GM18502 (cell line): ENCODE measurements around the gene FAM187B.

Experiments used
- ATAC-seq: cut with Tn5 transposase; IDR thresholded peaks from one replicate; pipeline ENCODE4 v1.9.1; 2021; ENCODE audit warnings: mild to moderate bottlenecking; ENCODE audit not compliant: unreplicated experiment, poor library complexity

FAM187B gene

DNA sequence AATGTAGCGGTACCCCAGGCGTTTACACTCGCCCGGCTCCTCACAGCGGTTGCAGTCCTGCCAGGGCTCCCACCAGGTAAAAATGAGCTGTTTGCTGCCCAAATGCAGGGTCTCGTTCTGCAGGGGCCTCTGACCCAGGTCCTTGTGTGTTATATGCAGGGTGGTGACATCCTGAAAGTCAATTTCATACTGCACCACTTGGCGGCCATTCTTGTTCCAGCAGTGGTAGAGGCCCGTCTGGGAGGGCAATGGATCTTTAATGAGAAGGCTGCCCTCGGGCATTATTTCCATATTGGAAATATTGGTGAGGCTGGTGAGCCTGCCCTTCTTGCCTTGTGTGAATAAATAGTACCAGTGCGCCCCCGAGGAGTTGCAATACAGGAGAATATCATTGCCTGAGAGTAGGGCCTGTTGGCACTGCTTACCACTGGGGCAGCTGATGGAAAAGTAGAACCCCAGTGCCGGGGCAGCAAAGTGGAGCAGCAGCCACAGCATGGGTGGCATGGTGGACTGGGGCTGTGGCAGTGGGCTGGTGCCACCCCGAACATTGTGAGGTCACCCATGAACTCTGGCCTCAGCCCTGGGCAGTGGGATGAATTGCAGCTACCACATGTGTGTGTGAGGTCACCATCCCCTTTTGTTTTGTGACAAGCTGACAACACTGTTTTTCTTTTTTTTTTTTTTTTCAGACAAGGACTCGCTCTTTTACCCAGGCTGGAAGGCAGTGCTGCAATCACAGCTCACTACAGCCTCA lies at the start of gene FAM187B:
TSS of gene FAM187B (minus strand) at position 563 of the 754 bp plus-strand sequence. CDS start at position 504, 59 bp downstream.
- ATAC-seq, result no peak

DNA sequence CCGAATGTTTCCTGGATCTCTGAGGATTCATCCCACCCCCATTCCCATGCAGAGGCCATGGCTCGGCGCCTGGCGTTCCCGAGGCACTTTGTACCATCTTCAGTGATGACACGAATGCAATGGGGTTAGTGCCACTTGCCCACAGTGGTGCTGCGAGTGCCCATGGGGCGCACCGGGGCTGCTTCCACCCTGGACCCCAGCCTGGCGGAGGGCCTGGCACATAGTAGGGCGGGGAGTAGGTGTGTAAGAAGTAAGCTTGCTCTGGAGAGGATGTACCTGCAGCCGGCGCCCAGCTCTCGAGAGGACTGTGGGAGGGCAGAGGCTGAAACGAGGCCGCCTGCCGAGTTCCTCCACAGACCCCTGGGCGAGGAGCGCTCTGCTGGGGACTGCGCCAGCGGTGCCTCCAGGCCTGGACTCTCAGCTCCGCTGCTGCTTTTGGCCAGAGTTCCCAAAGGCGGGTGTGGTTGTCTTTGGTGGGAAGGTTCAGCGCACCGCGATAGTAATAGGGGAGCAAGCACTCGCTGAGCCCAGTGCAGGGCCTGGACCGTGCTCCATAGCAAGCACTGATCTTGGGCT lies 48.3 kb upstream of the FAM187B start:
- no peak for ATAC-seq

DNA sequence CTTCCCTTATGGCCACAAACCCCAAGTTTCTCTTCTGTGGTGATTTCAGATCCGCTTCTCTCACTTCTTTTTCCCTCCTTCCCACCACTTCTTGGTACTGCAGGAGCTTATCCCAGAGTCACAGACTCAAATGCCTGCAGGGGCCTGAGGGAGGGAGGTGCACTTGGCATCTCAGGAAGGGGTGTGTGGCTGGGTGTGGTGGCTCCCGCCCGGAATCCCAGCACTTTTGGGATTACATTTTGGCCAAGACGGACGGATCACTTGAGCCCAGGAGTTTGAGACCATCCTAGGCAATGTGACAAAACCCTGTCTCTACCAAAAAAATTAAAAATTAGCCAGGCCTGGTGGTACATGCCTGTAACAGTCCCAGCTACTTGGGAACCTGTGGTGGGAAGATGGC lies 45.8 kb upstream of the FAM187B start:
- ATAC-seq, result no peak

DNA sequence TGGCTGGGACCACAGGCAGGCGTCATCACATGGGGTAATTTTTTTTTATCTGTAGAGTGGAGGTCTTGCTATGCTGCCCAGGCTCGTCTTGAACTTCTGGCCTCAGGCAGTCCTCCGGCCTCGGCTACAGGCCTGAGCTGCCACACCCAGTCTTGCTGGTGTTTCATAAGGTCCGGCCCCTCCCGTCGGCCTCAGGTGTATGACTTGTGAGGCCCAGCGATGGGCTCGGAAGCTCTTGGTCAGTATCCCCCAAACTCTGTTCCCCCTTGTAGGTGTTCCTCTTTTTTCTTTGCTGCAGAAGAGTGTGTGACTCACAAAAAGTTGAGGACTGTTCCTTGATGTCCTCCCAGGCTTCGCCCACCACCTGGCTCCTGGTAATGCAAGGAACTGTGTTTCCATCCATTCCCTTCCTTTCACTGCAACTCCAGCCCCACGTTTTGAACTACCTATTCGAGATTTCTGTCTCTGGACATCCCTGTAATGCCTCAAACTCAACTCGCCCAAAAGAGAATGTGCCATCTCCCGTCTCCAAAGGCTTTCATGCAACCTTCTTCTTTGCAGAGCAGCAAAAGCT lies 45.2 kb upstream of the FAM187B start:
- no peak for ATAC-seq

DNA sequence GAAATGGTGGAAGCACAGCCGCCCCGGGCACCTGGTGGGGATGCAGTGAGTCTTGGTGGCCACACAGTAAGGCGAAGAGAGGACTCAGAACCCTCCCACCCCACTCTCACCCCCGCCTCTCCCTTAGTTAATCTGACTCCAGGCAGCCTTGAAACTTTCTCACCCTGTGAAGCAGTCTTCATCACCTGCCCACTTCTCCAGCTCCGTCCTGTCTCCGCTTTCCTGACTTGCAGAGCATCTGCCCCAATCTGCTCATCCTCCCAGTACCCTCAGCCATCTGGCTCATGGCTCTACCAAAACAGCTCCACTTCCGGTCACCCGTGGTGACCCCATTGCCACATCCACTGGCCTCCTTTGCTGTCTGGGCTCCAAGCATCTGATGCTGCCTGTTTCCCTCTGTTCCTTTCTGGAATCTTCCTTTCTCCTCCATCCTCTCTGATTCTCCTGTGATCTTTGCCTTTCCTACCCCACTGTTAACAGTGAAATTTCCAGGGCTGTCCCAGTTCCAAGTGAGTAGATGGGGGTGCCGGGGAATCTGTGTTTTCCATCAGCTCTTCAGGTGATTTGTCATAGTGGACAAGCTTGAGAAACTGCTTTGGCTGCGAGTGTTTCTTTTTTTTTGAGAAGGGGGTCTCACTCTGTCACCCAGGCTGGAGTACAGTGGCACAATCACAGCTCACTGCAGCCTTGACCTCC lies 44.6 kb upstream of the FAM187B start:
- ATAC-seq, result no peak

DNA sequence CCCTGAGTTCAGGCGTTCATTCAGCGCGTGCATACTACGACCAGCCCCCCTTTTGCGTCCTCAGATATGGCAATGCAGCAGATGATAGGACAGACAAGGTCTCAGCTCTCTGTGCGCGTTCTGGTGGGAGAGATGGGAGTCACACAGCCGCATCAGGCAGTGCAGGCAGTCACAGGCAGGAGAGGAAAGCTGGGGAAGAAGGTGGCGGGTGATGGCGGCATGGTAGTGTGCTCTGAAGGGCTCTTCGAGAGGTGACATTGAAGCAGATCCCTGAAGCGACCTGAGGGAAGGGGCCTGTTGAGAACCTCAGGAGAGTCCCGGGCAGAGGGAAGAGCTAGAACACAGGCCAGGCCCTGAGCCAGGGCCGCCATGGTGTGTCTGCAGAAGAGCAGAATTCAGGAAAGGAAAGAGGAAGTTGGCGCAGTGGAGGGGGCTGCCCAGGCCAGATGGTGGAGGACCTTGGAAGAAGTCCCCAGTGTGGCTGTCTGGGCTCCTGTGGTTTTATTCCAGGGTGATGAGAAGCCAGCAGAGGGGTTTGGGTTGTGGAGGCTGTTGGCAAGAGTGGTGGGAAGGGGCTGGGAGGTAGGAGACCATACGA lies 43.7 kb upstream of the FAM187B start:
- no peak for ATAC-seq

DNA sequence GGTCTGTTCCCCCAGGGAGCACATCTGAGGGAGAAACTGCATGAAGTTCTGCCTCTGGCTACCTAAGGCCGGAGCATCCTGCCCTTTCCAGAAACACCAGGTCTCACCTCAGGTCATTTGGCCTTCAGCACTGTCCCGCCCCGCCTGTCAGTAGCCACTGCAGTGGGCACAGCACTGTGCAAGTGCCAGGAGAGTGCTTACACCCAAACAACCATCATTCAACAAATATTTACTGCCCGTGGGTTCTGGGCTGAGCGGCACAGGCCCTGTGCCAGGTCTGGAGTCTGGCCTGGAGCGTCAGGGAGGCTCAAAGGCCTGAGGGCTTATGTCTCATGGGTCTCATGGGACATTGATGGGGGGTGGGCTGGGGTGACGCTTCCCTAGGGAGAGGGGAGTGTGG lies 43.0 kb upstream of the FAM187B start:
- no peak for ATAC-seq

DNA sequence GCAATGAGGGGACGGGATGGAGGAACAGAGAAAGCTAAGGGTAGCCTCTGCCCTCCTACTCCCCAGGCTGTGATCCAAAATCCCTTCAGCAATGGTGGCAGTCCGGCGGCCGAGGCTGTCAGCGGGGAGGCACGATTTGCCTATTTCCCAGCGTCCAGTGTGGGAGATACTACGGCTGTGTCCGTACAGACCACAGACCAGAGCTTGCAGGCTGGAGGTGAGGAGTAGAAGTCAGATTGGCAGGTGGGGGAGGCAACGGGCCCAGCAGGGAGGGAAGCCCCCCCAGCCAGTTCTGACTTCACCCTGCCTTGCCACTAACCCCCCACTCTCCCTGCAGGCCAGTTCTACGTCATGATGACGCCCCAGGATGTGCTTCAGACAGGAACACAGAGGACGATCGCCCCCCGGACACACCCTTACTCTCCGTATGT lies 41.9 kb upstream of the FAM187B start:
- ATAC-seq, result no peak

DNA sequence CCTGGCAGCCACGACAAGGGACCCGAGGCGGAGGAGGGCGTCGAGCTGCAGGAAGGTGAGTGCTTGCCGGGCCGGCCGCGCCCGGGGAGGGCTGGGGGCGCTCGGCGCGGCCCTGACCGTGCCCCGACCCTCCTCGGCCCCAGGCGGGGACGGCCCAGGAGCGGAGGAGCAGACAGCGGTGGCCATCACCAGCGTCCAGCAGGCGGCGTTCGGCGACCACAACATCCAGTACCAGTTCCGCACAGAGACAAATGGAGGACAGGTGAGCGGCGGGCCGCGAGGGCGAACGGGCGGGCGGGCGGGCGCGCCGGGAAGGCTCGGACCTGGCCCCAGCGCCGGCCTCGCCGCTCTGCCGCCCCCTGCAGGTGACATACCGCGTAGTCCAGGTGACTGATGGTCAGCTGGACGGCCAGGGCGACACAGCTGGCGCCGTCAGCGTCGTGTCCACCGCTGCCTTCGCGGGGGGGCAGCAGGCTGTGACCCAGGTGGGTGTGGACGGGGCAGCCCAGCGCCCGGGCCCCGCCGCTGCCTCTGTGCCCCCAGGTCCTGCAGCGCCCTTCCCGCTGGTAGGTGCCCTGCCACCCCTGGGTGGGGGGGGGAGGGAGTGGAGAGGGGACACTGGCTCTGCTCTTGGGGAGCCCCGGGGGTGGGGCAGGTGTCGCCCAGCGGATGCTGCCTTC lies 41.0 kb upstream of the FAM187B start:
- ATAC-seq, result peak; percentile 49

DNA sequence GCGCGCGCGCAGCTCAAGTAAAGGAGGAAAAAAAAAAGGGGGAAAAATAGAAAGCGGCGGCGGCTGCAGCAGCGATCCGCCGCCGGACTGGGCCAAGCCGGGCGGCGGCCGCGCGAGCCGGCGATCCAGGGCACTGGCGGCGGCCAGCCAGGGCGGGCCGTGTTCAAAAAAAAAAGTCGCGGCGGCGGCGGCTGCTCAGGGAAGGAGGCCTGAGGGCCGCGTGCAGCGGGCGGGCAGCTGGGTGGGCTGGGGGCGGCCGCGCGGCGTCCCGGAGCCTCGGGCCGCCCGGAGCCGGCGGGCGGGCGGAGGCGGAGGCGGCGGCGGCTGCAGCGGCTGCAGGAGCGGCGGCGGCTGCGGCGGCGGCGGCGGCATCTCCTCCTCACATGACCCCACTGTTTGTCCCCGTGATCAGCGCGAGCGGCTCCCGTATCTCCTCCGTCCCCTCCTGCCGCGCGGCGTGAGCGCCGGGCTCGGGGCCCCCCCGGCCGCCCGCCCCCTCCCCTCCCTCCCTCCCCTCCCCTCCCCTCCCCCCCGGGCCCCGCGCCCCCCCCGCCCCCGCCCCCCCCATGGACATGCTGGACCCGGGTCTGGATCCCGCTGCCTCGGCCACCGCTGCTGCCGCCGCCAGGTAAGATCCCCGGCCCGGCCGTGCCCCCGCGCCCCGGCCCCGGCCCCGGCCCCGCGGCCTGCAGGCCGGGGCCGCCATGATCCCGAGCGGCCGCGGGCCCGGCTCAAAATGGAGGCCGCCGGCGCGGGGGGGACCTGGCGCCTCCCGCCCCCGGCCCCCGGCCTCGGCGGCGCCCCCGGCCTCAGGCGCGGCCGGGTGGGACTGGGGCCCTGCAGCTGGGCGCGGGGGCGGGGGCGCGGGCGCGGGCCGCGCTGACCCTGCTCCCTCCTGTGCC lies 40.2 kb upstream of the FAM187B start, which contains the start of gene USF2:
TSS of gene USF2 (plus strand) at position 427 of the 902 bp plus-strand sequence. CDS start at position 567, 140 bp downstream.
- peak; percentile 35 for ATAC-seq

DNA sequence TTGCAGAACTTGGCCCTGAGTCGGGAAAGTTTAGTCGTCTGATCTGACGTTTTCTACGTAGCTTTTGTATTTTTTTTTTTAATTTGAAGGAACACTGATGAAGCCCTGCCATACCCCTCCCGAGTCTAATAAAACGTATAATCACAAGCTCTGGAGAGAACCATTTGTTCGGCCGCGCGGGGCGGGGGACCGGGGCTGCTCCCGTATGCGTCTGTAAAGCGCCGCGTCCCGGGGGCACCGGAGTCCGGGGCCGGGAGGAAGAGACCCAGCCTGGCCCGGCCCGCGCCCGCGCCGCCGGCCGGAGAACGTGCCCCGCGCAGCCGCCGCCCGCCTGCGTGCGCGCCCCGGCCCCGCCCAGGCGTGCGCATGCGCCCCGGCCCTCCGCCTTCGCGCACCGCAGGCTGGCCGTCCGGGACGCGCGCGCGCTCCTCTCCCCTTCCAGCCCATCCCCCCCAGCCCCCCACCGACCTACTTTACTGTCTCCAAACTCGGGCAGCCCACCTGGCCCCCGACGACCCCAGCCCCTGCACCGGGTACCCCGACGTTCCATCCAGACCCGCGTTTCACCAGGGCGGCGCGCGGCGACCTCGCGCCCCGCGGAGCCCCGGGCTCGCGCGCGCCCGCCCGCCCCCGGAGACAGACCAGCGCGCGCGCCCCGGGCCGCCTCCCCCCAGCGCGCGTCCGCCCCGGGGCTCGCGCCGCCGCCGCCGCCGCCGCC lies 39.4 kb upstream of the FAM187B start:
- ATAC-seq, result peak; percentile 49

DNA sequence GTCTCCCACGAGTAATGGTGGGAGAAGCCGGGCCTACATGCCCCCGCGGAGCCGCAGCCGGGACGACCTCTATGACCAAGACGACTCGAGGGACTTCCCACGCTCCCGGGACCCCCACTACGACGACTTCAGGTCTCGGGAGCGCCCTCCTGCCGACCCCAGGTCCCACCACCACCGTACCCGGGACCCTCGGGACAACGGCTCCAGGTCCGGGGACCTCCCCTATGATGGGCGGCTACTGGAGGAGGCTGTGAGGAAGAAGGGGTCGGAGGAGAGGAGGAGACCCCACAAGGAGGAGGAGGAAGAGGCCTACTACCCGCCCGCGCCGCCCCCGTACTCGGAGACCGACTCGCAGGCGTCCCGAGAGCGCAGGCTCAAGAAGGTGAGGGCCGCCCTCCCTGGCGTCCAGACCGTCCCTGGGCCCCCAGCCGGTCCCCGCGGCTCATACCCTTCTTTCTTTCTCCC lies 38.8 kb upstream of the FAM187B start:
- no peak for ATAC-seq

DNA sequence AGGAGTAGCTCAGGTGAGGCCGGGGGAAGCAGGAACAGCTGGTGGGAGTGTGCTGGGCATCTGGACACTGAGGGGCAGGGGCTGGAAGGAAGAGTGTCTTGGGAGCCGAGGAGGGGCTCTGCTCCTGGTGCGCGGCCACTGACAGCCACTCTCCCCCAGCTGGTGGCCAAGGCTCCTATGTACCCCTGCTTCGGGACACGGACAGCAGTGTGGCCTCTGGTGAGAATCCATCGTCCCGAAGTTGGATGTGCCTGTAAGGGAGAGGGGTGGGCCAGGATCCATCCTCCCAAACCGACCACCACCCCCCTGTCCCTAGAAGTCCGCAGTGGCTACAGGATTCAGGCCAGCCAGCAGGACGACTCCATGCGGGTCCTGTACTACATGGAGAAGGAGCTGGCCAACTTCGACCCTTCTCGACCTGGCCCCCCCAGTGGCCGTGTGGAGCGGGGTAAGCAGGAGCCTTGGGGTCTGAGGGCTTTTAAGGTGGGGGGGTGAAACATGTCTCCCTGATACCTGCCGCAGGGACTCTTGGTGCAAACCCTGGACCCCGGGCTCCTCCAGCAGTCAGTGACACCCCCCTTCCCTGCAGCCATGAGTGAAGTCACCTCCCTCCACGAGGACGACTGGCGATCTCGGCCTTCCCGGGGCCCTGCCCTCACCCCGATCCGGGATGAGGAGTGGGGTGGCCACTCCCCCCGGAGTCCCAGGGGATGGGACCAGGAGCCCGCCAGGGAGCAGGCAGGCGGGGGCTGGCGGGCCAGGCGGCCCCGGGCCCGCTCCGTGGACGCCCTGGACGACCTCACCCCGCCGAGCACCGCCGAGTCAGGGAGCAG lies 38.2 kb upstream of the FAM187B start:
- ATAC-seq, result no peak

DNA sequence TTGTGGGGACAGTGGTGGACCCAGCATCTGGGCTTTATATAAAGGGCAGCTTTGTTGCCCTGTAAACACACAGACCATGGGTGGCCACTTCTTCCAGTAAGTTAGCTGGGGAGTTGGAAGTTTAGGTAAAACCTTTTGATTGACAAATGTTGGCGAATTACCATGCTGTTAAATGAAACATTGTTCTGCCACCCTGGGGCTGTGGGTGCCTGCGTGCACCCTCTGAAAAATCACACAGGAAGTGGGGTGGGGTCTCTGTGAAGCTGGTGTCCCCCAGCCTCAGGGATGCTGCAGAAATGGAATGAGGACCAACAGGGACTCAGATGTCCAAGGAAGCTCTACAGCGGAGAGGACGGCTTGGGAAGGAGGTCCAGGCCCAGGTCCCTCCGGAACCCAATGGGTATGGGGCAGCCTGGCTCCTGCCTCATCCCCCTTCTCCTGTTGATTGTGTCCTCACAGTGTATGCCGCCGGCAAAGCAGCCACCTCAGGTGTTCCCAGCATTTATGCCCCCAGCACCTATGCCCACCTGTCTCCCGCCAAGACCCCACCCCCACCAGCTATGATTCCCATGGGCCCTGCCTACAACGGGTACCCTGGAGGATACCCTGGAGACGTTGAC lies 37.5 kb upstream of the FAM187B start:
- ATAC-seq, result no peak

DNA sequence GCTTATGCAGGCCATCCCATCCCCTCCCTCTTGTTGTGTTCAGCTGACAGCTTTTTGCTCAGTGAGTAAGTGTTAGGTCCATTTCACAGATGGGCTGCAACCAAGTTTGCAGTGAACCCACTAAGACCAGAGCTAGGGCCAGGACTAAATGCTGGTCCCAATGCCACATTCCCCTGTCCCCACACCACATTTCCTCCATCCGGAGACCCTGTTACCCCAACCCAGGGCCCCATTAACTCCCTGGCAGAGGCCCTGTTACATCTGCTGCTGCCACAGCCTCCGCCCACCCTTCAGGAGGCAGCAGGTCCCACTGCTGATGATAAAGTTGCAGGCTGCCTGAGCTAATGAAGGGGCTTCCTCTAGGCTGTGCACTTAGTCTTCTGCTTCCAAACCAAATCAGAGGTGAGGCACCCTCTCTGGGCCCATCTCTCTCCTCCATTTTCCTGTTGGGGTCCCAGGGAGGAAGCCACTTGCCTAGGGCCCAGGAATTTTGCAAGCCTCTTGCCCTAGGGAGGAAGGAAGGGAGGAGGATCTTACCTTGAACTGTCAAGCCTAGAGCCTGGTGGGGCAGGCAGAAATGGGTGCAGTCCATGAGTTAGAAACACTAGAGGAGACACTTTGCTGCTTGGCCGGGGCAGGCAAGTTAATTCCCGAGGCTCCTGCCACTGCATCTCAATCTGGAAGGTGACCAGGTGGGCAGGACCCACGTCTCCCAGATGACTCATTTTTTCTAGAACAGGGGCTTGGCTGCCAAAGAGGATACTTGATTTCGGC lies 36.8 kb upstream of the FAM187B start:
- ATAC-seq, result no peak
